RCC 7860 (cell line): ENCODE measurements around the gene SEC22B.
"Not testable (repeated sequence)": the region's sequence is repeated elsewhere in the genome, so short reads cannot be mapped to it uniquely, and the experiment has no call there.

Source experiments
- DNase-seq: peaks from one replicate; pipeline ENCODE4 v3.0.0-alpha.2; 2015; ENCODE audit warnings: low spot score
- FAIRE-seq: peaks from 2 replicates; lab custom pipeline; 2012; peaks lifted over from hg19 to GRCh38; lab: Jason Lieb, UNC

The SEC22B gene

GRCh38 chr1:120149420-120150059 is 26.8 kb downstream of the SEC22B start:
- FAIRE-seq, DNase-seq: not testable (repeated sequence)

- peak; percentile 76 for FAIRE-seq
- not testable (repeated sequence) for DNase-seq
Observed at GRCh38 chr1:120145806-120146205, 30.5 kb downstream of the SEC22B start.

- DNase-seq: not testable (repeated sequence)
- peak; percentile 15 for FAIRE-seq
Observed at GRCh38 chr1:120144626-120145025, 31.7 kb downstream of the SEC22B start.

GRCh38 chr1:120144169-120144568 is 32.2 kb downstream of the SEC22B start:
- DNase-seq, FAIRE-seq: not testable (repeated sequence)

GRCh38 chr1:120143334-120143733 is 33.0 kb downstream of the SEC22B start:
- peak; percentile 36 for DNase-seq
- not testable (repeated sequence) for FAIRE-seq

- FAIRE-seq (peak; percentile 91), DNase-seq (peak; percentile 94)
Observed at GRCh38 chr1:120142512-120143263, 33.6 kb downstream of the SEC22B start.

GRCh38 chr1:120141865-120142264 is 34.5 kb downstream of the SEC22B start:
- DNase-seq, FAIRE-seq: not testable (repeated sequence)

- FAIRE-seq: not testable (repeated sequence)
Observed at GRCh38 chr1:120140656-120141265, 35.6 kb downstream of the SEC22B start.

GRCh38 chr1:120136086-120136485 is 40.2 kb downstream of the SEC22B start:
- not testable (repeated sequence) for DNase-seq, FAIRE-seq

More at GRCh38 chr1:120140656-120141265, 35.6 kb downstream of the SEC22B start:
- DNase-seq: not testable (repeated sequence)

- not testable (repeated sequence) for DNase-seq, FAIRE-seq
Observed at GRCh38 chr1:120133928-120134325, 42.4 kb downstream of the SEC22B start.

- DNase-seq (no peak), FAIRE-seq (no peak)
Observed at GRCh38 chr1:120133228-120133927, 42.9 kb downstream of the SEC22B start.

- not testable (repeated sequence) for DNase-seq, FAIRE-seq
Observed at GRCh38 chr1:120132406-120132763, 43.9 kb downstream of the SEC22B start.

GRCh38 chr1:120131611-120132405 is 44.5 kb downstream of the SEC22B start:
- DNase-seq: peak; percentile 34
- FAIRE-seq: peak; percentile 90

- not testable (repeated sequence) for FAIRE-seq, DNase-seq
Observed at GRCh38 chr1:120127921-120128320, 48.4 kb downstream of the SEC22B start.

GRCh38 chr1:120126216-120126615 is 50.1 kb downstream of the SEC22B start:
- not testable (repeated sequence) for DNase-seq, FAIRE-seq

GRCh38 chr1:120124628-120125027 is 51.7 kb downstream of the SEC22B start:
- not testable (repeated sequence) for DNase-seq, FAIRE-seq

- not testable (repeated sequence) for FAIRE-seq
- DNase-seq: peak; percentile 27
Observed at GRCh38 chr1:120123813-120124510, 52.4 kb downstream of the SEC22B start.

- DNase-seq, FAIRE-seq: not testable (repeated sequence)
Observed at GRCh38 chr1:120122262-120122893, 53.9 kb downstream of the SEC22B start.

- DNase-seq, FAIRE-seq: not testable (repeated sequence)
Observed at GRCh38 chr1:120121830-120122229, 54.5 kb downstream of the SEC22B start.
